ENCODE data around the gene PANX2.

DNA sequence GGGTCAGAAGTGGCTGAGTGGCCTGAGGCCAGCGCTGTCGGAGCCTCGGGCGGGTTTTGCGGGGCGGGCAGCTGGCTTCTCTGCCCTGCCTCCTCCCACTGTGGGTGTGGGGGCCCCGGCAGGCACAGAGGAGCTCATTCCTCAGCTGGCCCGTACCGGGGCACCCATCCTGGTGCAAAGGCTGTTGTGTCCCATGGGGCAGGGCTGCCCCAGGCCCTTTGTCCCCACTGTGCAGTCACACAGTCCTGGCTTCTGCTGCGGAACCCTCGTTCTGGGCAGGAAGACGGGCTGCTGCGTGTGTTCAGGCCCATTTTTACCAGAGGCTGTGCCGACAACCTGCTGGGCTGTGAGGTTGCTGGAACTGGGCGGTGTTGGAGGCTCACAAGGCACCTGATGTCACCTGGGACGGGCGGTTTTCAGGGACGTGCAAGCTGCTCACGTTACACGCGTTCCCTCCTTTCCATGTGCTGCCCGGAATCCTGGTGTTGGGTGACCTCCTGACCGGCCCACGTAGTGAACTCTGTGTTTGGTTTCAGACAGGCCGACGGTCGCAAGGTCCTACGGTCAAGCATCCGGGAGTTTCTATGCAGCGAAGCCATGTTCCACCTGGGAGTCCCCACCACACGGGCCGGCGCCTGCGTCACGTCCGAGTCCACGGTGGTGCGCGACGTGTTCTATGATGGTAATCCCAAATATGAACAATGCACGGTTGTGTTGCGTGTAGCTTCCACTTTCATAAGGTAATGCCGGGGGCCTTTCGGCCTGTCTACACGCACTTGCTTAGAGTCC lies 35.4 kb downstream of the PANX2 start:
- TF ChIP-seq, protein P1, sequence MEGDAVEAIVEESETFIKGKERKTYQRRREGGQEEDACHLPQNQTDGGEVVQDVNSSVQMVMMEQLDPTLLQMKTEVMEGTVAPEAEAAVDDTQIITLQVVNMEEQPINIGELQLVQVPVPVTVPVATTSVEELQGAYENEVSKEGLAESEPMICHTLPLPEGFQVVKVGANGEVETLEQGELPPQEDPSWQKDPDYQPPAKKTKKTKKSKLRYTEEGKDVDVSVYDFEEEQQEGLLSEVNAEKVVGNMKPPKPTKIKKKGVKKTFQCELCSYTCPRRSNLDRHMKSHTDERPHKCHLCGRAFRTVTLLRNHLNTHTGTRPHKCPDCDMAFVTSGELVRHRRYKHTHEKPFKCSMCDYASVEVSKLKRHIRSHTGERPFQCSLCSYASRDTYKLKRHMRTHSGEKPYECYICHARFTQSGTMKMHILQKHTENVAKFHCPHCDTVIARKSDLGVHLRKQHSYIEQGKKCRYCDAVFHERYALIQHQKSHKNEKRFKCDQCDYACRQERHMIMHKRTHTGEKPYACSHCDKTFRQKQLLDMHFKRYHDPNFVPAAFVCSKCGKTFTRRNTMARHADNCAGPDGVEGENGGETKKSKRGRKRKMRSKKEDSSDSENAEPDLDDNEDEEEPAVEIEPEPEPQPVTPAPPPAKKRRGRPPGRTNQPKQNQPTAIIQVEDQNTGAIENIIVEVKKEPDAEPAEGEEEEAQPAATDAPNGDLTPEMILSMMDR (IDR thresholded peaks at IDR 0.05; ENCODE audit: low read length) = no peak
- no peak for TF ChIP-seq EZH2 (IDR thresholded peaks at IDR 0.05; ENCODE audit: borderline replicate concordance, low read length)

All from OCI-LY1 (cell line).